MM.1S (cell line): ENCODE data around the gene NEK2.

ENCODE experiments used
- CTCF ChIP-seq: fragments of 300-600 bp; sonication (generic); IDR thresholded peaks from 2 replicates; pipeline ENCODE4 v1.5.1; 2016; ENCODE audit warnings: antibody characterized with exemption, low read length, mixed read lengths
- EZH2phosphoT487 ChIP-seq: fragments of 300-600 bp; sonication (generic); IDR thresholded peaks from 2 replicates; pipeline ENCODE4 v1.6.1; 2018; ENCODE audit warnings: antibody characterized with exemption, low read length

- TF ChIP-seq CTCF, result no peak
- no peak for TF ChIP-seq EZH2phosphoT487
Observed at GRCh38 chr1:211647711-211648121, 27.7 kb downstream of the NEK2 start.
